ENCODE results near the gene CBX5. TPM values are rescaled to one million over a fixed set of nuclear protein-coding genes. Genes with fewer than 3 reads are reported as not detected.

The CBX5 gene
- total and polyA plus RNA-seq, 2 of the 8 experiments (the other 6 are each of a cell fraction or from before 2014, with no cell fraction given), result 62.4 to 231 TPM

DNA sequence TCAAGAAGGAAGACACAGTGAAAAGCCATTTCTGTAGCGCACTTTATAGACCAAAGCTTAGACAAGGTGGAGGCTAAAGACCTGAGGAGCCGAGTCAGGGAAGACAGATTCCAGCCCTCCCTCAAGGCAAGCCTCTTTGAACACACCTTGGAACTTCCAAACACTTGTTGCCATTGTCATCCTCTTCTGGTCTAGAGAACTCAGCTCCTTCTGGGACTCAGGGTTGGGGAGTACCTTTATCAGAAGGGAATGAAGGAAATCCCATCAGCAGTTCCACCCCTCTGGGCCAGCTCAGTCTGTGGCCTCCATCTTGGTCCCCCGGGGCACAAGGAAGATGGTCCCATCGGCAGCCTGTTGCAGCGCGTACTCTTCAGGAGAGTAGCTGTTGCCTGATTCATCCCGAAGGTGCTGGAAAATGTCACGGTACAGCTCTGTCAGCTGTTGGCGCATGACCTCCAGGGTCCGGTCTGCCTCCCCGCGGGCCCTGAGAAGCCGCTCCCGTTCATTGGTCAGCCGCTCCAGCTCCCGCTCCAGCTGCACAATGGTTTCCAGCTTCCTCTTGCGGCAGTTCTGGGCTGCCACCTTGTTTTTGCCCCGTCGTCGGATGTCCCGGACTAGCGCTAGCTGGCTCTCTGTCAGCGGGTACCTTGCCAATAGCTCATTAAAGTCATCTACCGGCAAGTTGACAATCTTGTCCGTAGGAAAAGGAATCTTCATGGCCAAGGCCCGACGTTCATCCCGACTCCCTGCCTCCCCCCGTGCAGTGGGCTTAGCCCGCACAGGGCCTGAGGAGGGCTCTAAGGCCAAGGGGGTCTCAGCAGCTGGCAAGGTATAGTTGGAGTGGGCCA is 12.4 kb upstream of the CBX5 start:
- Histone ChIP-seq H3K23me2 (ENCODE audit: low read depth, low read length) (no peaks in the 10 kb centered on the region), H2BK15ac (ENCODE audit: low read length) (no peak overlapping the region), H2AK5ac (ENCODE audit: low read depth, low read length) (no peak overlapping the region), H4K8ac (ENCODE audit: extremely low read depth, insufficient read depth, low read length) (no peak overlapping the region), H3K23ac (ENCODE audit: insufficient read length) (no peak overlapping the region), H3K4ac (replicated peaks; ENCODE audit: insufficient read length, low read depth, low read length) (no peak overlapping the region), H2BK5ac (ENCODE audit: low read depth, low read length) (no peak overlapping the region), H3K9me3 (ENCODE audit: insufficient read depth in 2 of 2, low read depth in 1 of 2, low read length in 1 of 2) (no peaks in the 10 kb centered on the region), H3K36me3 (ENCODE audit: control insufficient read depth in 2 of 4, insufficient read depth in 4 of 4, low read length in 3 of 4) (peaks cover 1 to 17% (median 3%) of the 10 kb centered on the region in 4 experiments; a peak in 6 of 8 replicates), H3K4me1 (replicated peaks in 1 of 4; ENCODE audit: control insufficient read depth in 3 of 4, insufficient read depth in 4 of 4, low read length in 3 of 4) (no peaks in the 10 kb centered on the region), H3K79me1 (ENCODE audit: low read depth, low read length) (no peaks in the 10 kb centered on the region), H4K20me1 (replicated peaks in 1 of 2; ENCODE audit: control insufficient read depth in 1 of 2, insufficient read depth in 2 of 2, low read length in 2 of 2) (peaks cover 0 to 2% of the 10 kb centered on the region in 2 experiments), H2BK120ac (replicated peaks; ENCODE audit: low read depth, low read length) (no peak overlapping the region), H3K4me3 (ENCODE audit: extremely low read depth in 1 of 4, insufficient read depth in 2 of 4, low read depth in 3 of 4, low read length in 4 of 4) (no peak overlapping the region), H2AFZ (ENCODE audit: low read length) (no peak overlapping the region), H3K27ac (ENCODE audit: low read depth, low read length) (no peak overlapping the region), H3K14ac (ENCODE audit: insufficient read length) (no peak overlapping the region), H2BK20ac (ENCODE audit: low read length) (no peak overlapping the region), H2BK12ac (ENCODE audit: low read depth, low read length) (no peak overlapping the region), H3K79me2 (ENCODE audit: control insufficient read depth in 1 of 2, insufficient read depth in 2 of 2, low read length in 2 of 2) (no peaks in the 10 kb centered on the region), H3K18ac (ENCODE audit: extremely low read depth, low read length) (no peak overlapping the region), H4K5ac (ENCODE audit: insufficient read length, low read depth, low read length) (no peak overlapping the region), H3K27me3 (replicated peaks in 1 of 4; ENCODE audit: control insufficient read depth in 3 of 4, extremely low read depth in 1 of 4, insufficient read depth in 3 of 4, low read length in 3 of 4) (no peaks in the 10 kb centered on the region), H3K9ac (replicated peaks in 1 of 4; ENCODE audit: extremely low read depth in 1 of 4, low read depth in 3 of 4, low read length in 3 of 4) (no peak overlapping the region), H4K91ac (replicated peaks; ENCODE audit: insufficient read length, low read length) (no peak overlapping the region), H3K4me2 (ENCODE audit: insufficient read depth in 1 of 2, low read depth in 2 of 2, low read length in 2 of 2) (no peak overlapping the region), H3K56ac (replicated peaks; ENCODE audit: insufficient read length, low read depth, low read length) (no peak overlapping the region)
- FAIRE-seq, result no peak
- no peak for DNase-seq (ENCODE audit: low read depth in 1 of 2, low spot score in 2 of 2)
- ChIA-PET CTCF (ENCODE audit: partially characterized antibody) (interaction anchor here (0.7 to 14.9 kb wide), 25 partner anchors 8 to 148 kb away, joined by 3 to 618 read pairs (median 8); partner anchors contain the start of genes CBX5, COPZ1, HNRNPA1 and NFE2), POLR2A (ENCODE audit: partially characterized antibody) (interaction anchor here (0.8 to 15.0 kb wide), 20 partner anchors 7 to 80 kb away, joined by 3 to 1006 read pairs (median 6); partner anchors contain the start of genes CBX5, COPZ1, HNRNPA1 and NFE2)
- WGBS, 2 experiments (ENCODE audit: extremely low coverage in 1 of 2, insufficient coverage in 1 of 2, insufficient read length in 1 of 2, insufficient replicate concordance in 2 of 2, low coverage in 1 of 2, low lambda C conversion rate in 2 of 2, missing lambda C conversion rate in 1 of 2), result 96% methylated on average over 30 of the region's 30 CpGs; no CpG with 5 or more reads in 1 of the 2 experiments
- TF ChIP-seq, protein P1, sequence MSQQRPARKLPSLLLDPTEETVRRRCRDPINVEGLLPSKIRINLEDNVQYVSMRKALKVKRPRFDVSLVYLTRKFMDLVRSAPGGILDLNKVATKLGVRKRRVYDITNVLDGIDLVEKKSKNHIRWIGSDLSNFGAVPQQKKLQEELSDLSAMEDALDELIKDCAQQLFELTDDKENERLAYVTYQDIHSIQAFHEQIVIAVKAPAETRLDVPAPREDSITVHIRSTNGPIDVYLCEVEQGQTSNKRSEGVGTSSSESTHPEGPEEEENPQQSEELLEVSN (IDR thresholded peaks at IDR 0.05), result no peak
- TF ChIP-seq SP2 (IDR thresholded peaks at IDR 0.05; ENCODE audit: low read length) (no peak), GABPA (IDR thresholded peaks at IDR 0.05; ENCODE audit: borderline replicate concordance, insufficient read depth, low read length) (no peak)
